MCF 10A (cell line): ENCODE measurements around the gene TTR. TPM values are rescaled to one million over a fixed set of nuclear protein-coding genes. Genes with fewer than 3 reads are reported as not detected.

Experiments
- BruUV-seq: library from RNA; stranded (reverse); fragments of 400-500 nt; replicated peaks from 2 replicates; lab custom pipeline; 2021; lab: Mats Ljungman, UMichigan
- CTCF ChIA-PET: fragments of 300-600 bp; sonication (Branson Sonifier 250); formaldehyde crosslinking; extraction: SDS; loops from one replicate; lab custom pipeline; 2021; ENCODE audit warnings: antibody characterized with exemption, inconsistent platforms; lab: Yijun Ruan, JAX
- POLR2A ChIA-PET: fragments of 300-600, 350-650 bp; sonication (Branson Sonifier 250); formaldehyde crosslinking; extraction: SDS; loops from one replicate; lab custom pipeline; 2020; ENCODE audit warnings: antibody characterized with exemption, inconsistent platforms; lab: Yijun Ruan, JAX
- DNase-seq: peaks from one replicate; pipeline ENCODE4 v3.0.0-alpha.2; 2018; ENCODE audit not compliant: unreplicated experiment
- H3K27ac Mint-ChIP-seq: one replicate; pipeline ENCODE4 v1.8.0; 2022; ENCODE audit warnings: mild to moderate bottlenecking, low read depth, mixed read lengths; ENCODE audit not compliant: unreplicated experiment
- H3K27me3 Mint-ChIP-seq: one replicate; pipeline ENCODE4 v1.8.0; 2022; ENCODE audit warnings: mixed read lengths; ENCODE audit not compliant: insufficient read depth, unreplicated experiment
- H3K36me3 Mint-ChIP-seq: one replicate; pipeline ENCODE4 v1.8.0; 2022; ENCODE audit warnings: mild to moderate bottlenecking, moderate library complexity, mixed read lengths; ENCODE audit not compliant: insufficient read depth, unreplicated experiment
- H3K4me1 Mint-ChIP-seq: one replicate; pipeline ENCODE4 v1.8.0; 2022; ENCODE audit warnings: mixed read lengths; ENCODE audit not compliant: insufficient read depth, unreplicated experiment
- H3K4me3 Mint-ChIP-seq: one replicate; pipeline ENCODE4 v1.8.0; 2022; ENCODE audit warnings: mild to moderate bottlenecking, moderate library complexity, mixed read lengths; ENCODE audit not compliant: unreplicated experiment
- H3K9me3 Mint-ChIP-seq: one replicate; pipeline ENCODE4 v1.8.0; 2022; ENCODE audit warnings: mixed read lengths; ENCODE audit not compliant: unreplicated experiment
- CTCF ChIP-seq: fragments of 200-600 bp; IDR thresholded peaks from one replicate; pipeline ENCODE4 v1.8.0; 2022; ENCODE audit warnings: antibody characterized with exemption, mild to moderate bottlenecking; ENCODE audit not compliant: unreplicated experiment
- intact Hi-C: fragments of 100-400 bp; cut with micrococcal nuclease; formaldehyde crosslinking; loops from 2 replicates; pipeline ENCODE4 v1.14.1; 2022
- total RNA-seq: library from RNA; stranded (reverse); gene quantifications from 2 replicates; pipeline ENCODE4 v1.2.3, GENCODE V29; 2022

TTR gene
- total RNA-seq, 1 experiment from 2014 or later: not detected

GRCh38 chr18:31586616-31587015 is 5.1 kb upstream of the TTR start:
- DNase-seq: no peak
- no peaks in the 10 kb centered on the region for H3K36me3 Mint-ChIP-seq
- H3K4me1 Mint-ChIP-seq: no peaks in the 10 kb centered on the region
- no peaks in the 10 kb centered on the region for H3K9me3 Mint-ChIP-seq
- TF ChIP-seq CTCF: no peak
- no TSS peak for BruUV-seq
- ChIA-PET POLR2A (no interaction called here), CTCF (interaction anchor here (0.6 to 1.5 kb wide), 4 partner anchors 22 to 1444 kb away, joined by 3 to 11 read pairs (median 4); no protein-coding TSS in a partner anchor)
- no peaks in the 10 kb centered on the region for H3K27me3 Mint-ChIP-seq
- H3K27ac Mint-ChIP-seq: no peak overlapping the region
- no peak overlapping the region for H3K4me3 Mint-ChIP-seq
- intact Hi-C loops: no loop called here

GRCh38 chr18:31587529-31587928 is 4.1 kb upstream of the TTR start:
- intact Hi-C loops: no loop called here
- Mint-ChIP-seq H3K27ac (no peak overlapping the region), H3K4me1 (no peaks in the 10 kb centered on the region), H3K9me3 (no peaks in the 10 kb centered on the region), H3K27me3 (no peaks in the 10 kb centered on the region), H3K4me3 (no peak overlapping the region), H3K36me3 (no peaks in the 10 kb centered on the region)
- DNase-seq: no peak
- no TSS peak for BruUV-seq
- TF ChIP-seq CTCF: no peak
- CTCF ChIA-PET: interaction anchor here (0.7 to 1.5 kb wide), 2 partner anchors 31 to 135 kb away, joined by 3 to 11 read pairs; no protein-coding TSS in a partner anchor
- POLR2A ChIA-PET: interaction anchor here (0.7 kb wide), 1 partner anchor 38 kb away, joined by 3 read pairs; no protein-coding TSS in a partner anchor

- intact Hi-C loops: no loop called here
- TF ChIP-seq CTCF: no peak
- DNase-seq: no peak
- H3K4me1 Mint-ChIP-seq: no peaks in the 10 kb centered on the region
- CTCF ChIA-PET: interaction anchor here (1.3 to 2.6 kb wide), 2 partner anchors 17 to 132 kb away, joined by 5 to 6 read pairs; no protein-coding TSS in a partner anchor
- H3K36me3 Mint-ChIP-seq: no peaks in the 10 kb centered on the region
- H3K4me3 Mint-ChIP-seq: no peak overlapping the region
- H3K27me3 Mint-ChIP-seq: no peaks in the 10 kb centered on the region
- POLR2A ChIA-PET: no interaction called here
- no peaks in the 10 kb centered on the region for H3K9me3 Mint-ChIP-seq
- H3K27ac Mint-ChIP-seq: no peak overlapping the region
- BruUV-seq: no TSS peak
These were observed 1.1 kb upstream of the TTR start for GRCh38 chr18:31590570-31590969.

GRCh38 chr18:31591113-31591512 is 564 bp upstream of the TTR start:
- no peaks in the 10 kb centered on the region for H3K9me3 Mint-ChIP-seq
- no peak overlapping the region for H3K27ac Mint-ChIP-seq
- no peaks in the 10 kb centered on the region for H3K27me3 Mint-ChIP-seq
- no peak overlapping the region for H3K4me3 Mint-ChIP-seq
- intact Hi-C loops: no loop called here
- BruUV-seq: no TSS peak
- POLR2A ChIA-PET: no interaction called here
- CTCF ChIA-PET: interaction anchor here (1.3 to 2.6 kb wide), 2 partner anchors 17 to 131 kb away, joined by 5 to 6 read pairs; no protein-coding TSS in a partner anchor
- no peak for DNase-seq
- TF ChIP-seq CTCF: no peak
- H3K4me1 Mint-ChIP-seq: no peaks in the 10 kb centered on the region
- no peaks in the 10 kb centered on the region for H3K36me3 Mint-ChIP-seq
